Measurements from ENCODE around the gene SH3BP4.

Gene SH3BP4

DNA sequence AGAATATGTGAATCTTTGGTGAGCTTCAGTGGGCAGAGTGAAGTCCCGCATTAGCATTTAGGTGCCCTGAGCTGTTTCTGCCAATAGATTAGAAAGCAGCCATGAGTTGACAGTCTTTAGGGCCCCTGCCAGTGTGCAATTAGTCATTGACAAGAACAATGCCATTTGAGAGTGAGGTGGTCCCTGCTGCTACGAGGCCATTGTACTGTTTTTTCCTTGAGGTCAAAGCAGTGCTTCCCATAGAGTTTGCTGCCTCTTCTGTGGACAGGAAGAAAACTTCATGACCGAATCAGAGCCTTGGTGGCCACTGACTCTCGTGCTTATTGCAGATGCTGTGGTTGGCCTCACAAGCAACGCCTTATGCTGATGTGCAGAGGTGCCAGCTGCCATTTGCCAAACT is 102.7 kb downstream of the SH3BP4 start:
- no peak for TF ChIP-seq EZH2 (IDR thresholded peaks at IDR 0.05; ENCODE audit: borderline replicate concordance, low read depth, low read length, severe bottlenecking)
- no peak for TF ChIP-seq CTCF (IDR thresholded peaks at IDR 0.05; ENCODE audit: borderline replicate concordance, extremely low read depth, low read length, poor library complexity, severe bottlenecking)

DNA sequence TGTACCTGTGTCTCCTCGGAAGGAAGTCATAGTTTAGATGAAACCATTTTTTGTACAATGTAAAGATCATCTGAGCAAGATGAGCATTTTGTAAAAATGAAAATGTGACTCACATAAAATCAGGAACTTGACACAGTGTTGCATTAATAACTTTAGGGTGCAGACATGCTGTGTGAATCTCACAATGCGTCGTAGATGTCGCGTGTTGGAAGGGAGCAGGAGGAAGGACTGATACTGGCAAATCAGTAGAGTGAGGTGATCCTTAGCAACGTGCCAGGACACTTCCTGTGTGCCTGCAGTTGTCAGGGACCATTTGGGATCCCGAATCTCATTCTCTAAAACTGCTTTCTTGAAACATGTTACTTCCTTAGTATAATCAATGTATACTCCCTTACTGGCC is 103.1 kb downstream of the SH3BP4 start:
- Histone ChIP-seq H3K9ac (ENCODE audit: low read depth, low read length) (no peak overlapping the region), H3K9me3 (ENCODE audit: insufficient read depth, low read length, severe bottlenecking) (no peaks in the 10 kb centered on the region), H3K4me2 (ENCODE audit: insufficient read depth, low read length) (no peak overlapping the region), H4K20me1 (ENCODE audit: insufficient read depth, low read length) (0 out of 2 replicates have a peak, but pooled peaks cover 4% of the 10 kb centered on the region), H3K4me1 (ENCODE audit: insufficient read depth, low read length) (no peaks in the 10 kb centered on the region), H3K79me2 (ENCODE audit: insufficient read depth, low read length) (no peaks in the 10 kb centered on the region), H3K27ac (ENCODE audit: low read length) (no peak overlapping the region), H3K27me3 (ENCODE audit: insufficient read depth, low read length, poor library complexity) (peaks cover 6% of the 10 kb centered on the region), H3K4me3 (ENCODE audit: low read depth in 1 of 2, low read length in 2 of 2) (no peak overlapping the region), H2AFZ (ENCODE audit: low read depth, low read length) (no peak overlapping the region), H3K36me3 (ENCODE audit: insufficient read depth, low read length) (no peaks in the 10 kb centered on the region)
- TF ChIP-seq EZH2 (IDR thresholded peaks at IDR 0.05; ENCODE audit: borderline replicate concordance, low read depth, low read length, severe bottlenecking) = no peak
- no peak for TF ChIP-seq CTCF (IDR thresholded peaks at IDR 0.05; ENCODE audit: borderline replicate concordance, extremely low read depth, low read length, poor library complexity, severe bottlenecking)
- DNase-seq (no peak), ATAC-seq (ENCODE audit: insufficient read depth, low read depth) (no peak)

More for the DNA sequence above, 102.7 kb downstream of the SH3BP4 start:
- no peak overlapping the region for H3K27ac ChIP-seq (ENCODE audit: low read length)
- H3K9ac ChIP-seq (ENCODE audit: low read depth, low read length) = no peak overlapping the region
- no peak overlapping the region for H3K4me3 ChIP-seq (ENCODE audit: low read depth in 1 of 2, low read length in 2 of 2)
- no peaks in the 10 kb centered on the region for H3K4me1 ChIP-seq (ENCODE audit: insufficient read depth, low read length)
- H3K4me2 ChIP-seq (ENCODE audit: insufficient read depth, low read length) = no peak overlapping the region
- H4K20me1 ChIP-seq (ENCODE audit: insufficient read depth, low read length) = 0 out of 2 replicates have a peak, but pooled peaks cover 4% of the 10 kb centered on the region
- no peak for ATAC-seq (ENCODE audit: insufficient read depth, low read depth)
- no peak overlapping the region for H2AFZ ChIP-seq (ENCODE audit: low read depth, low read length)
- no peaks in the 10 kb centered on the region for H3K36me3 ChIP-seq (ENCODE audit: insufficient read depth, low read length)
- H3K27me3 ChIP-seq (ENCODE audit: insufficient read depth, low read length, poor library complexity) = peaks cover 6% of the 10 kb centered on the region
- H3K9me3 ChIP-seq (ENCODE audit: insufficient read depth, low read length, severe bottlenecking) = no peaks in the 10 kb centered on the region
- no peaks in the 10 kb centered on the region for H3K79me2 ChIP-seq (ENCODE audit: insufficient read depth, low read length)
- DNase-seq = no peak

DNA sequence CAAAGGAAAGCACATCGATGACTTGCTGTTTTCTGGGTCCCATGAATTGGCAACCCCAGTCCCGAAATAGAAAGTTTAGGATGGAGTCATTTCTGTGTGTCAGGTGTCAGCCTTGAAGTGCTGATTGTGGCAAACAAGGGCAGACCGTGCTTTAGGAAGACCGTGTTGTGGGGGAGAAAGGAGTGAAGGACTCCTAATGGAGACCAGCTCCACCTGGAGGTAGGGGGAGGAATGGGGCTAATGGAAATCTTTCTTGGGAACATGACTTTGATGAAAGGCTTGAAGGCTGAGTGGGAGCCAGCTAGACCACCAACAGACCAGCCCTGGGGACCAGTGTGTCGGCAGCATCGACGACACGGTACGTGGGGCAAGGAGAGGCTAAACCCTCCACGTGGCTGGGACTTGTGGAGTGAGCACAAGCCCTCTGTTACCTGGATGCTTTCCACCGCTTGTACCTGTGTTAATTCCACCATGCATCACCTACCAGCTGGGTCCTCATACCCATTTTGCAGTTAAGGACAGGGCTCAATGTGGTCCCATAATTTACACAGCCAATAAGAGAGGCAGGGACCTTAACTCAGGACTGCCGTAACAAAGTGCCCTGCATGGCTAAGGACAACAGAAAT is 104.2 kb downstream of the SH3BP4 start:
- Histone ChIP-seq H3K4me3 (ENCODE audit: low read depth in 1 of 2, low read length in 2 of 2) (no peak overlapping the region), H4K20me1 (ENCODE audit: insufficient read depth, low read length) (0 out of 2 replicates have a peak, but pooled peaks cover 4% of the 10 kb centered on the region), H3K27ac (ENCODE audit: low read length) (no peak overlapping the region), H2AFZ (ENCODE audit: low read depth, low read length) (no peak overlapping the region), H3K27me3 (ENCODE audit: insufficient read depth, low read length, poor library complexity) (peaks cover 6% of the 10 kb centered on the region), H3K9me3 (ENCODE audit: insufficient read depth, low read length, severe bottlenecking) (no peaks in the 10 kb centered on the region), H3K4me2 (ENCODE audit: insufficient read depth, low read length) (no peak overlapping the region), H3K36me3 (ENCODE audit: insufficient read depth, low read length) (no peaks in the 10 kb centered on the region), H3K9ac (ENCODE audit: low read depth, low read length) (no peak overlapping the region), H3K4me1 (ENCODE audit: insufficient read depth, low read length) (no peaks in the 10 kb centered on the region), H3K79me2 (ENCODE audit: insufficient read depth, low read length) (no peaks in the 10 kb centered on the region)
- TF ChIP-seq CTCF (IDR thresholded peaks at IDR 0.05; ENCODE audit: borderline replicate concordance, extremely low read depth, low read length, poor library complexity, severe bottlenecking) (peak; percentile 47), EZH2 (IDR thresholded peaks at IDR 0.05; ENCODE audit: borderline replicate concordance, low read depth, low read length, severe bottlenecking) (no peak)
- no peak for ATAC-seq (ENCODE audit: insufficient read depth, low read depth)
- no peak for DNase-seq

Measured in DND-41 (cell line).